K562 (cell line): Measurements from ENCODE around the gene KIF26A. TPM values are rescaled to one million over a fixed set of nuclear protein-coding genes. Genes with fewer than 3 reads are reported as not detected.

Source experiments
- ATAC-seq: fragments of 200-7000 bp; cut with Tn5 transposase; 3 replicates; pipeline ENCODE4 v1.9.1; 2020; ENCODE audit warnings: moderate library complexity
- BruUV-seq: library from RNA; stranded (reverse); fragments of 400-500 nt; replicated peaks from 2 replicates; lab custom pipeline; 2021; lab: Mats Ljungman, UMichigan
- CTCF ChIA-PET: fragments of 300-600 bp; formaldehyde crosslinking; extraction: SDS; loops from one replicate; lab custom pipeline; 2021; ENCODE audit warnings: low intra/inter-chr PET ratio; lab: Yijun Ruan, JAX
- POLR2A ChIA-PET: fragments of 300-600, 350-650 bp; sonication (Branson Sonifier 250); formaldehyde crosslinking; extraction: SDS; loops from one replicate; lab custom pipeline; 2021; ENCODE audit warnings: antibody characterized with exemption, inconsistent platforms; lab: Yijun Ruan, JAX
- DNase-seq, 4 experiments: peaks; one replicate each; pipeline versions ENCODE4 v3.0.0 to v3.0.0-alpha.2; 2011 to 2018; ENCODE audit warnings: low spot score in 3 of 4, mixed read lengths in 3 of 4; ENCODE audit errors: extremely low read depth in 1 of 4
- FAIRE-seq: peaks from 2 replicates; lab custom pipeline; 2011; peaks lifted over from hg19 to GRCh38; lab: Jason Lieb, UNC
- H2AFZ ChIP-seq: 2 replicates; pipeline ENCODE4 v1.6.0; 2011; ENCODE audit warnings: low read depth, low read length, control low read depth, inconsistent platforms
- H3K27ac ChIP-seq: fragments of 200-600 bp; 3 replicates; pipeline ENCODE4 v1.8.0; 2011; ENCODE audit warnings: low read depth, mild to moderate bottlenecking, control low read depth, inconsistent platforms, low read length, moderate library complexity, mixed read lengths; ENCODE audit errors: extremely low read depth
- H3K27me3 ChIP-seq, 2 experiments: fragments of 300-600 bp in 1 of 2; 2 replicates in 1 of 2; 3 replicates in 1 of 2; pipeline versions ENCODE4 v1.6.0 to v1.8.0; 2011; ENCODE audit warnings: inconsistent platforms in 2 of 2, low read length in 2 of 2, mild to moderate bottlenecking in 1 of 2, mixed read lengths in 1 of 2, moderate library complexity in 1 of 2; ENCODE audit not compliant: control insufficient read depth in 2 of 2, insufficient read depth in 2 of 2
- H3K36me3 ChIP-seq: fragments of 300-600 bp; 3 replicates; pipeline ENCODE4 v1.8.0; 2011; ENCODE audit warnings: mild to moderate bottlenecking, low read length, inconsistent platforms; ENCODE audit not compliant: control insufficient read depth, insufficient read depth
- H3K4me1 ChIP-seq, 2 experiments: fragments of 200-600 bp in 1 of 2; replicated peaks in 1 of 2; 2 replicates in 1 of 2; 3 replicates in 1 of 2; pipeline versions ENCODE4 v1.5.1 to v1.8.0; 2011; ENCODE audit warnings: inconsistent platforms in 2 of 2, low read length in 2 of 2, mild to moderate bottlenecking in 1 of 2, mixed read lengths in 1 of 2, moderate library complexity in 1 of 2; ENCODE audit not compliant: control insufficient read depth in 2 of 2, insufficient read depth in 2 of 2
- H3K4me2 ChIP-seq: 2 replicates; pipeline ENCODE4 v1.6.1; 2011; ENCODE audit warnings: low read length, control low read depth, inconsistent platforms, mixed read lengths; ENCODE audit not compliant: insufficient read depth
- H3K4me3 ChIP-seq: fragments of 200-600 bp; sonication (generic), shearing (Covaris generic); 2 replicates; pipeline ENCODE4 v1.5.1; 2016; ENCODE audit warnings: control low read depth, inconsistent platforms
- H3K79me2 ChIP-seq: fragments of 200-600 bp; 3 replicates; pipeline ENCODE4 v1.8.0; 2011; ENCODE audit warnings: low read length, inconsistent platforms; ENCODE audit not compliant: control insufficient read depth, insufficient read depth
- H3K9ac ChIP-seq, 2 experiments: 2 replicates each; pipeline versions ENCODE4 v1.6.0 to v1.6.1; 2011; ENCODE audit warnings: low read depth in 2 of 2, low read length in 2 of 2, control low read depth in 1 of 2, inconsistent platforms in 1 of 2, mild to moderate bottlenecking in 1 of 2, mixed read lengths in 1 of 2; ENCODE audit not compliant: insufficient read depth in 1 of 2
- H3K9me1 ChIP-seq: one replicate; pipeline ENCODE4 v1.6.0; 2011; ENCODE audit warnings: inconsistent platforms, mild to moderate bottlenecking, low read length, moderate library complexity; ENCODE audit not compliant: control insufficient read depth, insufficient read depth
- H3K9me3 ChIP-seq: replicated peaks from 2 replicates; pipeline ENCODE4 v1.5.1; 2011; ENCODE audit warnings: low read depth, low read length, inconsistent platforms; ENCODE audit not compliant: control insufficient read depth, insufficient read depth
- H4K20me1 ChIP-seq: replicated peaks from 2 replicates; pipeline ENCODE4 v1.6.1; 2011; ENCODE audit warnings: low read length, inconsistent platforms, mixed read lengths; ENCODE audit not compliant: control insufficient read depth, insufficient read depth
- WGBS: fragments of 100-300 bp; shearing (Covaris generic); methylation state at CpG from one replicate; pipeline ENCODE4 v1.1.6; 2016; ENCODE audit warnings: low coverage, mixed read lengths; ENCODE audit not compliant: insufficient coverage; ENCODE audit errors: missing lambda C conversion rate; 5-methylcytosine and 5-hydroxymethylcytosine counted together
- in situ Hi-C: fragments of 300-500 bp; cut with MboI; formaldehyde crosslinking; loops from 4 replicates; pipeline ENCODE4 v1.15.0; 2018; ENCODE audit warnings: inconsistent platforms, mixed read lengths
- intact Hi-C: fragments of 100-400 bp; cut with micrococcal nuclease; formaldehyde crosslinking; loops from 2 replicates; pipeline ENCODE4 v1.14.2; 2022
- polyA plus RNA-seq, 8 experiments: library from polyadenylated mRNA; depleted of rRNA in 4 of 8; stranded (reverse) in 5 of 8; unstranded in 3 of 8; fragments of >200 nt; fragmentation: Nextera tagmentation in 2 of 8; fragmentation: Illumina TruSeq in 1 of 8; extraction: Ambion mirVana in 2 of 8; extraction: Trizol in 1 of 8; gene quantifications; 2 replicates each; pipeline versions ENCODE4 v1.2.1 to v1.2.3, GENCODE V29; 2011 to 2014; ENCODE audit warnings: inconsistent platforms in 1 of 8, missing spikeins in 1 of 8
- total RNA-seq, 7 experiments: library from RNA; depleted of rRNA in 6 of 7; stranded (reverse); fragments of >200 nt in 6 of 7; fragmentation: Illumina TruSeq in 2 of 7; extraction: Trizol in 2 of 7; gene quantifications; 2 replicates each; pipeline versions ENCODE4 v1.2.1 to v1.2.3, GENCODE V29; 2011 to 2021; ENCODE audit warnings: low replicate concordance in 1 of 7
- TF ChIP-seq, protein P1 (sequence below): fragments of 250-450 bp; sonication (Bioruptor Pico); IDR thresholded peaks from 2 replicates; pipeline ENCODE4 v1.5.0; 2020; ENCODE audit warnings: mild to moderate bottlenecking, borderline replicate concordance

KIF26A gene
- total and polyA plus RNA-seq, 9 of the 15 experiments (the other 6 are each of a cell fraction or from before 2014, with no cell fraction given), result 0.04 TPM; not detected in 8

GRCh38 chr14:104222396-104223036, 84.1 kb downstream of the KIF26A start:
- CTCF ChIA-PET, result no interaction called here
- no peaks in the 10 kb centered on the region for H3K9me3 ChIP-seq
- TF ChIP-seq, protein P1, sequence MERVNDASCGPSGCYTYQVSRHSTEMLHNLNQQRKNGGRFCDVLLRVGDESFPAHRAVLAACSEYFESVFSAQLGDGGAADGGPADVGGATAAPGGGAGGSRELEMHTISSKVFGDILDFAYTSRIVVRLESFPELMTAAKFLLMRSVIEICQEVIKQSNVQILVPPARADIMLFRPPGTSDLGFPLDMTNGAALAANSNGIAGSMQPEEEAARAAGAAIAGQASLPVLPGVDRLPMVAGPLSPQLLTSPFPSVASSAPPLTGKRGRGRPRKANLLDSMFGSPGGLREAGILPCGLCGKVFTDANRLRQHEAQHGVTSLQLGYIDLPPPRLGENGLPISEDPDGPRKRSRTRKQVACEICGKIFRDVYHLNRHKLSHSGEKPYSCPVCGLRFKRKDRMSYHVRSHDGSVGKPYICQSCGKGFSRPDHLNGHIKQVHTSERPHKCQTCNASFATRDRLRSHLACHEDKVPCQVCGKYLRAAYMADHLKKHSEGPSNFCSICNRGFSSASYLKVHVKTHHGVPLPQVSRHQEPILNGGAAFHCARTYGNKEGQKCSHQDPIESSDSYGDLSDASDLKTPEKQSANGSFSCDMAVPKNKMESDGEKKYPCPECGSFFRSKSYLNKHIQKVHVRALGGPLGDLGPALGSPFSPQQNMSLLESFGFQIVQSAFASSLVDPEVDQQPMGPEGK (CRISPR knock-in tag), result no peak
- TF ChIP-seq, all 486 proteins: peak for 0
- Histone ChIP-seq H3K9me1 (no peaks in the 10 kb centered on the region), H3K79me2 (no peaks in the 10 kb centered on the region), H3K27ac (no peak overlapping the region), H3K4me3 (no peak overlapping the region), H3K27me3 (peaks cover 3 to 21% of the 10 kb centered on the region in 2 experiments; a peak in 3 of 5 replicates), H3K9ac (no peak overlapping the region), H4K20me1 (no peaks in the 10 kb centered on the region), H2AFZ (no peak overlapping the region), H3K36me3 (no peaks in the 10 kb centered on the region), H3K4me2 (no peak overlapping the region), H3K4me1 (peaks cover 0 to 23% of the 10 kb centered on the region in 2 experiments; a peak in 3 of 5 replicates)
- no peak for ATAC-seq
- POLR2A ChIA-PET, result no interaction called here
- DNase-seq, result no peak
- intact Hi-C loops, result no loop called here
- no TSS peak for BruUV-seq
- WGBS, result 8% methylated on average over 10 of the region's 11 CpGs
- in situ Hi-C loops, result no loop called here
- no peak for FAIRE-seq
